Stimulated activated CD4-positive, alpha-beta T cell treated with anti-CD3 and anti-CD28 coated beads, Interleukin-4, amount 100 ng/mL, for 1 hour (primary cell): ENCODE results near the gene MIGA1.

Experiments used
- DNase-seq: peaks from one replicate; pipeline ENCODE4 v3.0.0-alpha.2; 2020

MIGA1 gene

GRCh38 chr1:77926561-77927357 is 147.3 kb downstream of the MIGA1 start:
- DNase-seq = no peak

DNA sequence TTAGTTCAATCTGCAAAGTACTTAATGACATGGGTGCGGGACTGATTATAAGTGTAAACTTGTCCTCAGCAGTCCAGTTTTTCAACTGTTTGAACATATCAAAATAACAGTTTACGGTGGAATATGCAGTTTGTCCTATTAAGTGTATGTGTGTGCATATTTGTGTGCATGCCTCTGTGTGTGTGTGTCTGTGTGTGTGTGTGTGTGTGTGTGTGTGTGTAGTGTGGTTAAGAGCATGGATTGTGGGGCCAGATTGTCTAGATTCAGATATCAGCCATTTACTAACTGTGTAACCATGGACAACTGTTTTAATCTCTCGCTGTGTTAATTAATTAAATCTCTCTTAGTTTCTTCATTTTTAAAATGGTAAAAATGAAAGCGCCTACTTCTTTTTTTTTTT is 148.0 kb downstream of the MIGA1 start:
- DNase-seq = no peak
